Lower lobe of right lung (tissue), 2 donors: ENCODE data around the gene HMCN2. TPM values are rescaled to one million over a fixed set of nuclear protein-coding genes. Genes with fewer than 3 reads are reported as not detected.

Source experiments
- ATAC-seq, 2 donors: fragments of 200-7000 bp; cut with Tn5 transposase; one replicate each; pipeline ENCODE4 v1.9.1; 2020 to 2022; ENCODE audit warnings: mild to moderate bottlenecking in 2 of 2, moderate library complexity in 2 of 2
- DNase-seq: peaks from one replicate; pipeline ENCODE4 v3.0.0-alpha.2; 2020
- H3K27ac ChIP-seq: fragments of 200-600 bp; one replicate; pipeline ENCODE4 v1.8.0; 2022
- H3K27me3 ChIP-seq: fragments of 200-600 bp; one replicate; pipeline ENCODE4 v1.8.0; 2022; ENCODE audit warnings: low read depth
- H3K36me3 ChIP-seq: fragments of 200-600 bp; one replicate; pipeline ENCODE4 v1.8.0; 2022; ENCODE audit warnings: mild to moderate bottlenecking
- H3K4me1 ChIP-seq: fragments of 200-600 bp; one replicate; pipeline ENCODE4 v1.8.0; 2022
- H3K4me3 ChIP-seq: fragments of 200-600 bp; one replicate; pipeline ENCODE4 v1.8.0; 2022; ENCODE audit warnings: mild to moderate bottlenecking
- H3K9me3 ChIP-seq: fragments of 200-600 bp; one replicate; pipeline ENCODE4 v1.8.0; 2022
- intact Hi-C: fragments of 100-400 bp; cut with DNase I; formaldehyde crosslinking; loops from one replicate; pipeline ENCODE4 v1.11.0; 2022
- total RNA-seq: library from RNA; stranded (reverse); fragmentation: NEBNext Ultra II Directional; extraction: Animal tissue kit (Norgen Biotek cat#: 25700); gene quantifications from one replicate; pipeline ENCODE4 v1.2.1, GENCODE V29; 2021
- TF ChIP-seq, protein P1 (sequence below): fragments of 200-600 bp; IDR thresholded peaks from one replicate; pipeline ENCODE4 v1.8.0; 2022; ENCODE audit warnings: antibody characterized with exemption, mild to moderate bottlenecking
- donor health status: DM: no; HTN: yes; CAD: no; lungs with severe emphysema.

HMCN2 gene
- total RNA-seq, 1 donor from 2014 or later = 4.7 TPM

DNA sequence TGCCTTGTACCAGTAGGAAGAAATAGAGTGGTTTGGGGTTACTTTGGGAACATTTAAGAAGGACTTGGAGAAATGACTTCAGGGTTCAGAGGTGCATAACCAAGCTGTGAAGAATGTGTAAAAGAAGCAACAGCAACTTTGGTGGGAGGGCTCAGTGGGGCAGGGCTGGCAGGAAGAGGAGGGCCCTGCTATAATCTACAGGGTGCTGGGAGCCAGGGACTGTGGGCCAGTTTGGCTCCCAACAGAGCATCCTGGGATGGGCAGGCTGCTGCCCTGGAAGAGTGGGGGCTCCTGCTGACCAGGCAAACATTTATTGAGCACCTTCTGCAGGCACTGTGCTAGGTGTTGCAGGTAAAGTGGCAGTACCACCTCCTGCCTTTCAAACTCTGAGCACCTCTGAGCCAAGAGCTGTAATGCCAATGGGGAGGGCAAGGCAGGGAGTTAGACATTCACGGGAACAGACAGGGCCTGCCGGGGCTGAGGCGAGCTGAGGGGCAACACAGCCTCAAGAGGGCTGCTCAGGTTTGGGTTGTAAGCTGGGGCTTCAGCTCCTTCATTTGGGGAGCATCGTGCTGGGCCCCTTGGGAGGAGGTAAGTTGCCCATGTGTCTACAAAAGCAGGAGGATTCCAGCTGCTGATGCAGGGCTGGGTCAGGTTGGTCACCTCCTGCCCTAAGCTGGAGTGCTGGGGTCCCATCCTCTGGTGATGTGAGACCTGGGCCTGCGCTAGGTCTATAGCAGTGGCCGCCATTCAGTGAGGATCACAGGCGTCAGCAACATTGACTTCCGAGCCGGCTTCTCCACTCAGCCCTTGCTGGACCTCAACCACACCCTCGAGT, 30.6 kb downstream of the HMCN2 start:
- Histone ChIP-seq H3K36me3 (no peaks in the 10 kb centered on the region), H3K4me1 (no peaks in the 10 kb centered on the region), H3K27ac (no peak overlapping the region), H3K4me3 (no peak overlapping the region), H3K9me3 (no peaks in the 10 kb centered on the region), H3K27me3 (peaks cover 6% of the 10 kb centered on the region)
- intact Hi-C loops = no loop called here
- ATAC-seq = no peak
- TF ChIP-seq, protein P1, sequence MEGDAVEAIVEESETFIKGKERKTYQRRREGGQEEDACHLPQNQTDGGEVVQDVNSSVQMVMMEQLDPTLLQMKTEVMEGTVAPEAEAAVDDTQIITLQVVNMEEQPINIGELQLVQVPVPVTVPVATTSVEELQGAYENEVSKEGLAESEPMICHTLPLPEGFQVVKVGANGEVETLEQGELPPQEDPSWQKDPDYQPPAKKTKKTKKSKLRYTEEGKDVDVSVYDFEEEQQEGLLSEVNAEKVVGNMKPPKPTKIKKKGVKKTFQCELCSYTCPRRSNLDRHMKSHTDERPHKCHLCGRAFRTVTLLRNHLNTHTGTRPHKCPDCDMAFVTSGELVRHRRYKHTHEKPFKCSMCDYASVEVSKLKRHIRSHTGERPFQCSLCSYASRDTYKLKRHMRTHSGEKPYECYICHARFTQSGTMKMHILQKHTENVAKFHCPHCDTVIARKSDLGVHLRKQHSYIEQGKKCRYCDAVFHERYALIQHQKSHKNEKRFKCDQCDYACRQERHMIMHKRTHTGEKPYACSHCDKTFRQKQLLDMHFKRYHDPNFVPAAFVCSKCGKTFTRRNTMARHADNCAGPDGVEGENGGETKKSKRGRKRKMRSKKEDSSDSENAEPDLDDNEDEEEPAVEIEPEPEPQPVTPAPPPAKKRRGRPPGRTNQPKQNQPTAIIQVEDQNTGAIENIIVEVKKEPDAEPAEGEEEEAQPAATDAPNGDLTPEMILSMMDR = no peak
- peak; percentile 28 for DNase-seq

DNA sequence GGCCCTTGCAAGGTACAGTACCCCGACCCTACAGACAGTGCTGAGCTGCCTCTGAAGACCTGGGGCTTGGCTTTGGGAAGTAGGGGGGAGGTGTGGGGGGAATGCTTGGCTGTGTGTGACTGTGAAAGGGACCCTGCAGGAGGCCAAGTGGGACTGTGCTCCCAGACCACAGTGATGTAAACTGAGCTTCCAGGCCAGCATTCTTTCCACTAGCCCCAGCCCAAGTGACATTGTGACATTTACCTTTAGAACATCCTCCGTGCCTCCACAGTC, 31.2 kb downstream of the HMCN2 start:
- Histone ChIP-seq H3K36me3 (no peaks in the 10 kb centered on the region), H3K4me1 (no peaks in the 10 kb centered on the region), H3K9me3 (no peaks in the 10 kb centered on the region), H3K27me3 (peaks cover 6% of the 10 kb centered on the region), H3K4me3 (no peak overlapping the region), H3K27ac (no peak overlapping the region)
- ATAC-seq (no peak), DNase-seq (no peak)
- intact Hi-C loops = no loop called here
- TF ChIP-seq, protein P1 = no peak

DNA sequence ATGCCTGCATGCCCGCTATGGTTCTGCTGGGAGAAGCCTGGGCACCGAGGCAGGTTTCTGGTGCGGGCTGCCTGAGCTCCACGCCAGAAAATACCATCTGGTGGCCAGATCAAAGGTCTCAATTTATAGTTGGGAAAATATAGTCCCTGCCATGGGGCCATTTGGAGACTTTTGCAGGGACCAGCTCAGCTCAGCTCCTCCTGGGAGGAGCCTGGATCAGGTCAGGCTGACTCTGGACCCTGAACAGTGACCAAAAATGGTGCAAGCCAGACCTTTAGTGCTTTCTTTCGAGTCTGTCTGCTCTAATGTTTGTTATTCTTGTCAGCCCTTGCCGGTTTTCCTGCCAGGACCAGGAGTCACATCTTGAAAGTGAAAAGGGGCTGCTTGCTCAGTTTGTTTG, 31.8 kb downstream of the HMCN2 start:
- DNase-seq = peak; percentile 28
- TF ChIP-seq, protein P1 = no peak
- H3K27me3 ChIP-seq = peaks cover 6% of the 10 kb centered on the region
- H3K9me3 ChIP-seq = no peaks in the 10 kb centered on the region
- intact Hi-C loops = no loop called here
- H3K36me3 ChIP-seq = no peaks in the 10 kb centered on the region
- no peaks in the 10 kb centered on the region for H3K4me1 ChIP-seq
- ATAC-seq = no peak
- H3K4me3 ChIP-seq = no peak overlapping the region
- H3K27ac ChIP-seq = no peak overlapping the region

DNA sequence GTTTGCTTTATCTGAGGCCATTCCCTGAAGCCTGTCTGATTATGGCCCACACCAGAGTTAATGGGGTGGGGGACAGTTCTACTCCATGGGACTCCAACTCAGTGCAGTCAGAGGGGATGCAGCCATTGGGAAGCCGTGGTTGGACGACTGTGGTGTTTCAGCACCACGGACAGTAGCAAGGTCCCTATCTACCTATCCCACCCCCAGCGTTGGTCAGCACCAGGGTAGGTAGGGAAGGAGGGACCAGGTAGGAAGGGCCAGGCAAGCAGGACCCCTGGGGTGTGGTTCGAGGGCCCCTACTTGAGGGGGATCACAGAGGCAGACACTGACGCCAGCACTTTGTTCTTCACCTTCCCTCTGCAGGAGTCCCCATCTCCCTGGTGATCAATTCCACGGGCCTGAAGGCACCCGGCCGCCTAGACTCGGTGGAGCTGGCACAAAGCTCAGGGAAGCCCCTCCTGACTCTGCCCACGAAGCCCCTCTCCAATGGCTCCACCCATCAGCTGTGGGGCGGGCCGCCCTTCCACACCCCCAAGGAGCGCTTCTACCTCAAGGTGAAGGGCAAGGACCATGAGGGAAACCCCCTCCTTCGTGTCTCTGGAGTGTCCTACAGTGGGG, 33.2 kb downstream of the HMCN2 start:
- Histone ChIP-seq H3K36me3 (no peaks in the 10 kb centered on the region), H3K4me1 (no peaks in the 10 kb centered on the region), H3K4me3 (no peak overlapping the region), H3K27ac (no peak overlapping the region), H3K9me3 (no peaks in the 10 kb centered on the region), H3K27me3 (peaks cover 6% of the 10 kb centered on the region)
- ATAC-seq = no peak
- DNase-seq = peak; percentile 27
- TF ChIP-seq, protein P1 = no peak
- intact Hi-C loops = no loop called here

DNA sequence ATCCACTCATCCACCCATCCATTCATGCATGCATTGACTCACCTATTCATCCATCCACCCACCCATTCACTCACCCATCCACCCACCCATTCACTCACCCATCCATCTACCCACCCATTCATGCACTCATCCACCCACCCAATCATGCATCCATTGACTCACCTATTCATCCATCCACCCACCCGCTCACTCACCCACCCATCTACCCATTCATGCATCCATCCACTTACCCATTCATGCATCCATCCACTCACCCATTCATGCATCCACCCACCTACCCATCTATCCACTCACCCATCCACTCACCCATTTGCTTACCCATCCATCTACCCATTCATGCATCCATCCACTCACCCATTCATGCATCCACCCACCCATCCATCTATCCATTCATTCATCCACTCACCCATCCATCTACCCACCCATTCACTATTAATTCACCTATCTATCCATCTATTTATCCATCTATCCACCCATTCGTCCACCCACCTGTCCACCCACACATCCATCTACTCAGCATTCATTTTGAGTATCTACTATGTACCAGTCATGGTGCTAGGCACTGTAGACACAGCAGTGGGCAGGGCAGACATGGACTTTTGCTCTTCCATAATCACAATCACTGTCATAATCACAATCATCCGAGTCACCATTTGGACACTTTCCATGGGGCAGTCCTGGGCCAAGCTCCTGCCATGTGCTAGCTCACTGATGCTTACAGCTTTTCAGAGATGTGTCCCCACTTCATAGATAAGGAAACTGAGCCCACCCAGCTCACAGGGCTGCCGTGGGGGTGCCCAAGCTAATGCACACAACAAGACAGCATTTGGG, 34.4 kb downstream of the HMCN2 start:
- H3K27me3 ChIP-seq = peaks cover 6% of the 10 kb centered on the region
- intact Hi-C loops = no loop called here
- no peaks in the 10 kb centered on the region for H3K36me3 ChIP-seq
- H3K4me1 ChIP-seq = no peaks in the 10 kb centered on the region
- no peak for DNase-seq
- no peaks in the 10 kb centered on the region for H3K9me3 ChIP-seq
- ATAC-seq = no peak
- TF ChIP-seq, protein P1 = no peak
- H3K4me3 ChIP-seq = no peak overlapping the region
- H3K27ac ChIP-seq = no peak overlapping the region
